H9 (cell line): ENCODE measurements around the gene DHRSX. TPM values are rescaled to one million over a fixed set of nuclear protein-coding genes. Genes with fewer than 3 reads are reported as not detected.

Experiments
- DNase-seq: peaks from one replicate; pipeline ENCODE4 v3.0.0-alpha.2; 2017
- H2AFZ ChIP-seq: one replicate; pipeline ENCODE4 v1.6.1; 2013; ENCODE audit warnings: mild to moderate bottlenecking, low read length, control low read depth, moderate library complexity
- H2AK5ac ChIP-seq: 2 replicates; pipeline ENCODE4 v1.6.1; 2013; ENCODE audit warnings: low read length, control low read depth, mixed read lengths; ENCODE audit not compliant: insufficient read length
- H2BK120ac ChIP-seq: one replicate; pipeline ENCODE4 v1.6.1; 2013; ENCODE audit warnings: low read depth, mild to moderate bottlenecking, low read length, control low read depth, inconsistent platforms; ENCODE audit not compliant: poor library complexity, severe bottlenecking
- H2BK12ac ChIP-seq: 2 replicates; pipeline ENCODE4 v1.6.1; 2013; ENCODE audit warnings: low read length, control low read depth, mixed read lengths, low read depth; ENCODE audit not compliant: insufficient read length
- H2BK15ac ChIP-seq: 2 replicates; pipeline ENCODE4 v1.6.1; 2013; ENCODE audit warnings: low read depth, low read length, control low read depth
- H2BK20ac ChIP-seq: one replicate; pipeline ENCODE4 v1.6.1; 2013; ENCODE audit warnings: low read depth, mild to moderate bottlenecking, low read length, control low read depth, inconsistent platforms; ENCODE audit not compliant: poor library complexity, severe bottlenecking
- H2BK5ac ChIP-seq: 2 replicates; pipeline ENCODE4 v1.6.1; 2013; ENCODE audit warnings: low read length, control low read depth, mixed read lengths; ENCODE audit not compliant: insufficient read length
- H3K14ac ChIP-seq: 2 replicates; pipeline ENCODE4 v1.6.1; 2013; ENCODE audit warnings: low read length, control low read depth; ENCODE audit not compliant: insufficient read depth
- H3K18ac ChIP-seq: 2 replicates; pipeline ENCODE4 v1.6.1; 2013; ENCODE audit warnings: low read depth, mild to moderate bottlenecking, mixed read lengths, low read length, control low read depth; ENCODE audit not compliant: insufficient read length
- H3K23ac ChIP-seq: 2 replicates; pipeline ENCODE4 v1.6.1; 2013; ENCODE audit warnings: low read length, control low read depth, mixed read lengths, low read depth; ENCODE audit not compliant: insufficient read length
- H3K23me2 ChIP-seq: 2 replicates; pipeline ENCODE4 v1.6.1; 2013; ENCODE audit warnings: low read depth, mild to moderate bottlenecking, mixed read lengths, low read length, control low read depth; ENCODE audit not compliant: insufficient read length, poor library complexity, severe bottlenecking
- H3K27ac ChIP-seq: 2 replicates; pipeline ENCODE4 v1.5.1; 2013; ENCODE audit warnings: low read length, control low read depth, mixed read lengths, low read depth; ENCODE audit not compliant: insufficient read length
- H3K27me3 ChIP-seq: 2 replicates; pipeline ENCODE4 v1.6.1; 2013; ENCODE audit warnings: low read length, control low read depth, inconsistent platforms; ENCODE audit not compliant: insufficient read depth
- H3K4ac ChIP-seq: 2 replicates; pipeline ENCODE4 v1.6.1; 2013; ENCODE audit warnings: low read depth, mild to moderate bottlenecking, control low read depth, inconsistent platforms, low read length, moderate library complexity
- H3K4me1 ChIP-seq: 2 replicates; pipeline ENCODE4 v1.6.1; 2013; ENCODE audit warnings: low read length, control low read depth, inconsistent platforms; ENCODE audit not compliant: insufficient read depth
- H3K4me2 ChIP-seq: 2 replicates; pipeline ENCODE4 v1.6.1; 2013; ENCODE audit warnings: low read length, control low read depth, mixed read lengths; ENCODE audit not compliant: insufficient read length, insufficient read depth
- H3K56ac ChIP-seq: 2 replicates; pipeline ENCODE4 v1.6.1; 2013; ENCODE audit warnings: low read depth, mild to moderate bottlenecking, mixed read lengths, low read length, control low read depth; ENCODE audit not compliant: insufficient read length
- H3K79me1 ChIP-seq: 2 replicates; pipeline ENCODE4 v1.6.1; 2013; ENCODE audit warnings: low read depth, mild to moderate bottlenecking, moderate library complexity, low read length, control low read depth, inconsistent platforms; ENCODE audit not compliant: insufficient read depth, poor library complexity, severe bottlenecking
- H3K79me2 ChIP-seq: 2 replicates; pipeline ENCODE4 v1.6.1; 2013; ENCODE audit warnings: low read length, control low read depth, inconsistent platforms; ENCODE audit not compliant: insufficient read depth
- H3K9ac ChIP-seq: 2 replicates; pipeline ENCODE4 v1.6.1; 2013; ENCODE audit warnings: low read length, control low read depth, mixed read lengths; ENCODE audit not compliant: insufficient read length; ENCODE audit errors: extremely low read depth
- H3K9me3 ChIP-seq: one replicate; pipeline ENCODE4 v1.6.1; 2013; ENCODE audit warnings: low read depth, low read length, inconsistent platforms; ENCODE audit not compliant: control insufficient read depth
- H3T11ph ChIP-seq: one replicate; pipeline ENCODE4 v1.6.1; 2013; ENCODE audit warnings: mild to moderate bottlenecking, low read length, control low read depth, inconsistent platforms
- H4K20me1 ChIP-seq: one replicate; pipeline ENCODE4 v1.6.1; 2013; ENCODE audit not compliant: control insufficient read depth, insufficient read length, insufficient read depth
- H4K5ac ChIP-seq: 2 replicates; pipeline ENCODE4 v1.6.1; 2013; ENCODE audit warnings: low read depth, mild to moderate bottlenecking, mixed read lengths, low read length, control low read depth; ENCODE audit not compliant: insufficient read length
- H4K8ac ChIP-seq: replicated peaks from 2 replicates; pipeline ENCODE4 v1.6.1; 2013; ENCODE audit warnings: low read length, control low read depth, mixed read lengths, low read depth; ENCODE audit not compliant: insufficient read length
- H4K91ac ChIP-seq: 2 replicates; pipeline ENCODE4 v1.6.1; 2013; ENCODE audit warnings: low read depth, mild to moderate bottlenecking, moderate library complexity, mixed read lengths, low read length, control low read depth; ENCODE audit not compliant: insufficient read length
- H3K27ac Mint-ChIP-seq, 3 experiments: 2 replicates in 2 of 3; 3 replicates in 1 of 3; pipeline ENCODE4 v1.8.0; 2020 to 2021; ENCODE audit warnings: mixed read lengths in 3 of 3, mild to moderate bottlenecking in 1 of 3, moderate library complexity in 1 of 3
- H3K27me3 Mint-ChIP-seq: 2 replicates; pipeline ENCODE4 v1.8.0; 2021; ENCODE audit warnings: low read depth, mild to moderate bottlenecking, moderate library complexity, mixed read lengths
- H3K36me3 Mint-ChIP-seq, 3 experiments: 2 replicates in 2 of 3; 3 replicates in 1 of 3; pipeline ENCODE4 v1.8.0; 2020 to 2021; ENCODE audit warnings: low read depth in 3 of 3, mixed read lengths in 3 of 3; ENCODE audit not compliant: insufficient read depth in 1 of 3
- H3K4me1 Mint-ChIP-seq, 2 experiments: 2 replicates each; pipeline ENCODE4 v1.8.0; 2020; ENCODE audit warnings: mixed read lengths in 2 of 2
- H3K4me3 Mint-ChIP-seq, 2 experiments: 2 replicates in 1 of 2; 3 replicates in 1 of 2; pipeline ENCODE4 v1.8.0; 2020 to 2021; ENCODE audit warnings: mild to moderate bottlenecking in 2 of 2, mixed read lengths in 2 of 2, moderate library complexity in 1 of 2
- H3K9me3 Mint-ChIP-seq, 2 experiments: 2 replicates in 1 of 2; 3 replicates in 1 of 2; pipeline ENCODE4 v1.8.0; 2020; ENCODE audit warnings: mild to moderate bottlenecking in 2 of 2, mixed read lengths in 2 of 2, moderate library complexity in 1 of 2
- CTCF ChIP-seq: fragments of 200-600 bp; sonication (generic); conservative IDR thresholded peaks from 3 replicates; pipeline ENCODE4 v1.8.0; 2021; ENCODE audit warnings: antibody characterized with exemption, mild to moderate bottlenecking
- WGBS: extraction: QIAGEN DNeasy Blood & Tissue Kit; methylation state at CpG from one replicate; pipeline ENCODE4 v1.1.7; 2013; ENCODE audit warnings: missing lambda C conversion rate, low lambda C conversion rate, mixed read lengths; ENCODE audit not compliant: insufficient read length; ENCODE audit errors: extremely low coverage; 5-methylcytosine and 5-hydroxymethylcytosine counted together
- total RNA-seq: library from RNA; stranded (reverse); gene quantifications from 2 replicates; pipeline ENCODE4 v1.2.1, GENCODE V29; 2021

Gene DHRSX
- total RNA-seq, 1 experiment from 2014 or later = 44.0 TPM

GRCh38 chrX:2301901-2302300 lies 198.9 kb downstream of the DHRSX start:
- Histone ChIP-seq H3K79me2 (no peaks in the 10 kb centered on the region), H2BK12ac (no peak overlapping the region), H3K27ac (no peak overlapping the region), H4K20me1 (no peaks in the 10 kb centered on the region), H2AK5ac (no peak overlapping the region), H2BK20ac (no peak overlapping the region), H3K56ac (no peak overlapping the region), H3K14ac (no peak overlapping the region), H2BK120ac (no peak overlapping the region), H3T11ph (no peak overlapping the region), H4K91ac (no peak overlapping the region), H4K5ac (no peak overlapping the region), H3K9me3 (no peaks in the 10 kb centered on the region), H2BK5ac (no peak overlapping the region), H3K4ac (no peak overlapping the region), H3K9ac (no peak overlapping the region), H3K4me2 (no peak overlapping the region), H3K23me2 (no peaks in the 10 kb centered on the region), H2AFZ (no peak overlapping the region), H2BK15ac (no peak overlapping the region), H3K27me3 (no peaks in the 10 kb centered on the region), H3K4me1 (no peaks in the 10 kb centered on the region), H3K79me1 (no peaks in the 10 kb centered on the region), H4K8ac (no peak overlapping the region), H3K23ac (no peak overlapping the region), H3K18ac (no peak overlapping the region)
- H3K36me3 Mint-ChIP-seq = peaks cover 9 to 34% (median 11%) of the 10 kb centered on the region in 3 experiments
- no peaks in the 10 kb centered on the region; the same call in 1 of the 2 replicates for H3K27me3 Mint-ChIP-seq
- H3K9me3 Mint-ChIP-seq = peaks cover 9 to 12% of the 10 kb centered on the region in 2 experiments; a peak in 3 of 5 replicates
- peak overlapping the region in 2 of 3 experiments; percentile 52 to 64; a peak in 2 of 7 replicates for H3K27ac Mint-ChIP-seq
- TF ChIP-seq CTCF = no peak
- H3K4me3 Mint-ChIP-seq = no peak overlapping the region
- WGBS = no CpG with 5 or more reads among the region's 6 CpGs
- DNase-seq = no peak
- H3K4me1 Mint-ChIP-seq = peaks cover 0 to 3% of the 10 kb centered on the region in 2 experiments; a peak in 1 of 4 replicates
